OCI-LY1 (cell line): ENCODE results near the gene ZFHX3.

Experiments used
- H2AFZ ChIP-seq: fragments of 200-600 bp; sonication (generic), shearing (Covaris generic); 2 replicates; pipeline ENCODE4 v1.6.0; 2014; ENCODE audit warnings: antibody characterized with exemption, mild to moderate bottlenecking, low read length
- H3F3A ChIP-seq: fragments of 200-600 bp; sonication (generic), shearing (Covaris generic); 2 replicates; pipeline ENCODE4 v1.6.0; 2014; ENCODE audit warnings: mild to moderate bottlenecking, antibody characterized with exemption, low read length, moderate library complexity; ENCODE audit not compliant: insufficient read depth
- H3K27ac ChIP-seq: fragments of 200-600 bp; sonication (generic); 2 replicates; pipeline ENCODE4 v1.5.1; 2014; ENCODE audit warnings: low read length, mixed run types, mild to moderate bottlenecking, low read depth; ENCODE audit not compliant: poor library complexity, severe bottlenecking
- H3K27me3 ChIP-seq: fragments of 200-600 bp; sonication (generic); 2 replicates; pipeline ENCODE4 v1.6.0; 2014; ENCODE audit warnings: antibody characterized with exemption, mild to moderate bottlenecking, low read length, moderate library complexity; ENCODE audit not compliant: insufficient read depth
- H3K36me3 ChIP-seq: fragments of 200-600 bp; sonication (generic); 2 replicates; pipeline ENCODE4 v1.6.1; 2014; ENCODE audit warnings: mild to moderate bottlenecking, antibody characterized with exemption, low read length, moderate library complexity, mixed read lengths; ENCODE audit not compliant: insufficient read depth
- H3K4me1 ChIP-seq: fragments of 200-600 bp; sonication (generic); 2 replicates; pipeline ENCODE4 v1.5.1; 2014; ENCODE audit warnings: mild to moderate bottlenecking, low read length, moderate library complexity; ENCODE audit not compliant: insufficient read depth, severe bottlenecking
- H3K4me2 ChIP-seq: fragments of 200-600 bp; sonication (generic), shearing (Covaris generic); 2 replicates; pipeline ENCODE4 v1.6.1; 2014; ENCODE audit warnings: low read length
- H3K4me3 ChIP-seq: fragments of 200-600 bp; sonication (generic); 2 replicates; pipeline ENCODE4 v1.5.1; 2014; ENCODE audit warnings: low read length, low read depth, mild to moderate bottlenecking, mixed read lengths; ENCODE audit not compliant: poor library complexity, severe bottlenecking
- H3K79me2 ChIP-seq: fragments of 200-600 bp; shearing (Covaris generic); 2 replicates; pipeline ENCODE4 v1.6.1; 2016; ENCODE audit warnings: mixed run types, low read length, mixed read lengths; ENCODE audit not compliant: insufficient read depth
- H3K9ac ChIP-seq: fragments of 200-600 bp; sonication (generic), shearing (Covaris generic); 2 replicates; pipeline ENCODE4 v1.6.1; 2014; ENCODE audit warnings: mild to moderate bottlenecking, low read length, mixed read lengths
- H3K9me2 ChIP-seq: fragments of 200-600 bp; sonication (generic), shearing (Covaris generic); 2 replicates; pipeline ENCODE4 v1.6.1; 2014; ENCODE audit warnings: low read depth, mild to moderate bottlenecking, low read length, mixed read lengths
- H3K9me3 ChIP-seq: fragments of 200-600 bp; shearing (Covaris generic); 2 replicates; pipeline ENCODE4 v1.6.1; 2014; ENCODE audit warnings: low read length, mixed read lengths
- H4K20me1 ChIP-seq: fragments of 200-600 bp; sonication (generic), shearing (Covaris generic); 2 replicates; pipeline ENCODE4 v1.6.0; 2016; ENCODE audit warnings: mild to moderate bottlenecking, low read length; ENCODE audit not compliant: insufficient read depth
- EZH2 ChIP-seq: fragments of 200-600 bp; sonication (generic), shearing (Covaris generic); IDR thresholded peaks from 2 replicates; pipeline ENCODE4 v1.8.0; 2017; ENCODE audit warnings: borderline replicate concordance, mixed run types, mild to moderate bottlenecking, antibody characterized with exemption, low read length, moderate library complexity, mixed read lengths
- TF ChIP-seq, protein P1 (sequence below): fragments of 200-600 bp; sonication (generic), shearing (Covaris generic); IDR thresholded peaks from 2 replicates; pipeline ENCODE4 v1.5.1; 2017; ENCODE audit warnings: mild to moderate bottlenecking, antibody characterized with exemption, low read length, moderate library complexity, mixed read lengths

Gene ZFHX3

DNA sequence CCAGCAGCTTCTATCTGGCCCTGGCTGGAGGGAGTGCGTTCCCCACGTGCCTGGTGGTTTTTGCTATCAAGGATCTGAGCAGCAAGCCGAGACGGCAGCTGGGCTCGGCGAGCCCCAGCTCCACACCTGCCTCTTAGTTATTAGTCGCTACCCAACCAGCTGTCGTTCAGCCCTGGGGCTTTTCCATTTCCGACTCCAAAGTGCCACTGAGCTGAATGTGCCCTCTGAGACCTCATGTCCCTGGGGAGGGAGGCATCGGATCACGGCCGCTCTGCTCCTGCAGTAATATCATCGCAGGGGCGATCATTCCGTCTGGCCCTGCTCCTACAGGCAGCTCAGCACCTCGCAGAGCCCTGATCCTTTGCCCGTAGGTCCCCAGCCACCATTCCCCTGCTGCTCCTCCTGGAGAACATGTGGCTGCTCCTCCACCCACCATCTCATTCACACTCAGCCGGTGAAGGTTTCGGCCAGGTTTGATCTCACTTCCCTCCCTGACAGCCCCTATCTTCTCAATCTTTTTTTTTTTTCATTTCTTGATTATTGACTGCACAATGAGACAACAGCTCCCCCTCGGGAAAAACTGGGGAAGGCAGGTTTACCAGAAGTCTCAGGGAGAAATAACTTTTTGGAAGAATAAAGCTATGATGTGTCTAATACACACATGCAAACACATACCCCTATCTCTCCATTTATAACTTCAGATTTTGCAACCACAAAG lies 86.7 kb downstream of the ZFHX3 start:
- TF ChIP-seq, protein P1, sequence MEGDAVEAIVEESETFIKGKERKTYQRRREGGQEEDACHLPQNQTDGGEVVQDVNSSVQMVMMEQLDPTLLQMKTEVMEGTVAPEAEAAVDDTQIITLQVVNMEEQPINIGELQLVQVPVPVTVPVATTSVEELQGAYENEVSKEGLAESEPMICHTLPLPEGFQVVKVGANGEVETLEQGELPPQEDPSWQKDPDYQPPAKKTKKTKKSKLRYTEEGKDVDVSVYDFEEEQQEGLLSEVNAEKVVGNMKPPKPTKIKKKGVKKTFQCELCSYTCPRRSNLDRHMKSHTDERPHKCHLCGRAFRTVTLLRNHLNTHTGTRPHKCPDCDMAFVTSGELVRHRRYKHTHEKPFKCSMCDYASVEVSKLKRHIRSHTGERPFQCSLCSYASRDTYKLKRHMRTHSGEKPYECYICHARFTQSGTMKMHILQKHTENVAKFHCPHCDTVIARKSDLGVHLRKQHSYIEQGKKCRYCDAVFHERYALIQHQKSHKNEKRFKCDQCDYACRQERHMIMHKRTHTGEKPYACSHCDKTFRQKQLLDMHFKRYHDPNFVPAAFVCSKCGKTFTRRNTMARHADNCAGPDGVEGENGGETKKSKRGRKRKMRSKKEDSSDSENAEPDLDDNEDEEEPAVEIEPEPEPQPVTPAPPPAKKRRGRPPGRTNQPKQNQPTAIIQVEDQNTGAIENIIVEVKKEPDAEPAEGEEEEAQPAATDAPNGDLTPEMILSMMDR, result peak; percentile 19
- TF ChIP-seq EZH2, result no peak
- Histone ChIP-seq H2AFZ (no peak overlapping the region), H3K79me2 (no peaks in the 10 kb centered on the region)

DNA sequence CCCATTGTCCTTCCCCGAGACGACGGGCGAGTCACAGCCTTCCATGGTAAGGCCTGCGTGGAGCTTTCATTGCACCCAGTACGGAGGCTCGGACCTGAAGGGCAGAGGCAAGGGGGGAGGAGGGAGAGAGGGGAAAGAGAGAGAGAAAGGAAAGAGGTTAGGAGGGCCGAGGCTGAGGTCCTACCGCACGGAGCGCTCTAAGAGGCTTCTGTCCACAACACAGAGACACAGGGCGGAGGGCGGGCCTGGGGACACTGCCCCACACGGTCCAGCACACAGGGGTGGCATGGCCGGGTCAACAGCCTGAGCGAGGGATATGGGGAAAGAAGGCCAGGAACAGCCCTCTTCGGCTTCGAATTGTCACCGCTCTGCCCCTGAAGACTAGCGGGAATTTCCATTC lies 87.8 kb downstream of the ZFHX3 start:
- no peaks in the 10 kb centered on the region for H3K9me2 ChIP-seq
- no peak overlapping the region for H3K9ac ChIP-seq
- no peaks in the 10 kb centered on the region for H3F3A ChIP-seq
- H3K4me2 ChIP-seq, result no peak overlapping the region
- H2AFZ ChIP-seq, result no peak overlapping the region
- H3K27ac ChIP-seq, result no peak overlapping the region
- no peaks in the 10 kb centered on the region for H4K20me1 ChIP-seq
- H3K79me2 ChIP-seq, result no peaks in the 10 kb centered on the region
- no peaks in the 10 kb centered on the region for H3K27me3 ChIP-seq
- TF ChIP-seq, protein P1, result no peak
- no peak for TF ChIP-seq EZH2
- no peaks in the 10 kb centered on the region for H3K9me3 ChIP-seq
- no peak overlapping the region for H3K4me3 ChIP-seq
- no peaks in the 10 kb centered on the region for H3K4me1 ChIP-seq
- no peaks in the 10 kb centered on the region for H3K36me3 ChIP-seq

More for the DNA sequence above, 86.7 kb downstream of the ZFHX3 start:
- Histone ChIP-seq H3K27me3 (no peaks in the 10 kb centered on the region), H3K9me3 (no peaks in the 10 kb centered on the region), H3K9me2 (no peaks in the 10 kb centered on the region), H3K36me3 (no peaks in the 10 kb centered on the region), H3K9ac (no peak overlapping the region), H4K20me1 (no peaks in the 10 kb centered on the region), H3K4me1 (no peaks in the 10 kb centered on the region), H3K4me2 (no peak overlapping the region), H3K27ac (no peak overlapping the region), H3F3A (no peaks in the 10 kb centered on the region), H3K4me3 (no peak overlapping the region)

DNA sequence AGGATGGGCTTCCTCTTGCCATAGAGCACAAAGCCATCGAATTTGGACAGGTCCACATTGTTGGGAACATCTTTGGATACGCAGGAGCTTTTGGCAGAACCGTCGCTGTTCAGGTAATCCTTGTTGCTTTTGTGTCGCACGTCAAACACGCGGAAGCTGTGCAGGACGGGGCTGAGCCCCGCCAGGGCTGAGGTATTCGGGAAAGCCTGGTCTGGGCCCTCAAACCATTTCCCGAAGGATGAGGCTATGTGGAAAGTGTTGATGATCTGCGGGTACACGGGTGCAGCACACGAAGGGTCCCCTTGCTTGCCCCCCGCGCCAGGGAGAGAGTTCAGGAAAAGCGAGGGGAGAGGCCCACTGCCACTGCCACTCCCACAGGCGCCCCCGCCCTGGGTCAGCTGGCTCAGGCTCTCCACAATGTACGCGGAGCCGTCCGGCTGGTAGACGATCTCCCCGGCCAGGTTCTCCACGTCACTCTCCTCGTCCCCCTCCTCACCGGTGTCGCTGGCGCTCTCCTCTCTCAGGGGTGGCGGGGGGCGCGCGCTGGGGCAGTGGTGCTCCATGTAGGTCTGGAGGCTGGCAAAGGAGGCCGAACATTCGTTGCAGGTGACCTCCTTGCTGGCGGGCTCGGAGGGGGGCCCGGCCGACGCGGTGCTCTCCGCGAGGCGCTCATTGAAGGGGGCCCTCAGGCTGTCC lies 88.5 kb downstream of the ZFHX3 start:
- Histone ChIP-seq H3K4me2 (no peak overlapping the region), H3K27me3 (no peaks in the 10 kb centered on the region), H3K27ac (no peak overlapping the region), H3K4me1 (no peaks in the 10 kb centered on the region), H3K4me3 (no peak overlapping the region), H3K9ac (no peak overlapping the region), H2AFZ (no peak overlapping the region), H3K36me3 (no peaks in the 10 kb centered on the region), H3K9me2 (no peaks in the 10 kb centered on the region), H3F3A (no peaks in the 10 kb centered on the region), H3K9me3 (no peaks in the 10 kb centered on the region), H4K20me1 (no peaks in the 10 kb centered on the region), H3K79me2 (no peaks in the 10 kb centered on the region)
- TF ChIP-seq EZH2, result no peak
- TF ChIP-seq, protein P1, result no peak
